Right lobe of liver (tissue), 6 donors: ENCODE results near the gene TRAPPC3. TPM values are rescaled to one million over a fixed set of nuclear protein-coding genes. Genes with fewer than 3 reads are reported as not detected.

Experiments used
- ATAC-seq, 4 donors: fragments of 200-7000 bp; cut with Tn5 transposase; one replicate each; pipeline ENCODE4 v1.9.1; 2020; ENCODE audit warnings: mild to moderate bottlenecking in 4 of 4, moderate library complexity in 4 of 4
- DNase-seq, 3 donors: peaks; one replicate each; pipeline ENCODE4 v3.0.0-alpha.2; 2020
- H3K27ac ChIP-seq, 3 donors: fragments of 200-600 bp; one replicate each; pipeline ENCODE4 v1.8.0; 2022
- H3K27me3 ChIP-seq, 2 donors: fragments of 200-600 bp; one replicate each; pipeline ENCODE4 v1.8.0; 2022
- H3K36me3 ChIP-seq, 4 donors: fragments of 200-600 bp; sonication (generic) in 1 of 4; one replicate each; pipeline versions ENCODE4 v1.5.1 to v1.8.0; 2017 to 2022; ENCODE audit warnings: control low read depth in 1 of 4
- H3K4me1 ChIP-seq, 4 donors: fragments of 200-600 bp; sonication (generic) in 1 of 4; one replicate each; pipeline versions ENCODE4 v1.5.1 to v1.8.0; 2017 to 2022; ENCODE audit warnings: control low read depth in 1 of 4
- H3K4me3 ChIP-seq, 3 donors: fragments of 200-600 bp; one replicate each; pipeline ENCODE4 v1.8.0; 2022
- H3K9me3 ChIP-seq, 4 donors: fragments of 200-600 bp; sonication (generic) in 1 of 4; one replicate each; pipeline versions ENCODE4 v1.5.1 to v1.8.0; 2017 to 2022; ENCODE audit warnings: control low read depth in 1 of 4
- CTCF ChIP-seq, 4 donors: fragments of 200-600 bp in 3 of 4; fragments of 450-650 bp in 1 of 4; IDR thresholded peaks; one replicate each; pipeline versions ENCODE4 v1.5.1 to v1.8.0; 2016 to 2022; ENCODE audit warnings: antibody characterized with exemption in 4 of 4, mild to moderate bottlenecking in 2 of 4
- POLR2A ChIP-seq: fragments of 450-650 bp; IDR thresholded peaks from one replicate; pipeline ENCODE4 v1.6.1; 2017; ENCODE audit warnings: antibody characterized with exemption, mild to moderate bottlenecking
- WGBS: methylation state at CpG from one replicate; pipeline ENCODE4 v1.1.6; 2018; ENCODE audit warnings: low coverage, low lambda C conversion rate; ENCODE audit not compliant: insufficient coverage; ENCODE audit errors: missing lambda C conversion rate; 5-methylcytosine and 5-hydroxymethylcytosine counted together
- intact Hi-C, 2 donors: fragments of 100-400 bp; cut with DNase I; formaldehyde crosslinking; loops; one replicate each; pipeline versions ENCODE4 v1.11.2 to v1.14.1; 2022
- total RNA-seq, 6 experiments: library from RNA; depleted of rRNA in 2 of 6; stranded (reverse); fragments of >200 nt in 2 of 6; fragmentation: NEBNext Ultra II Directional in 3 of 6; extraction: Animal tissue kit (Norgen Biotek cat#: 25700) in 3 of 6; gene quantifications; one replicate each; pipeline versions ENCODE4 v1.1.0 to v1.2.4, GENCODE V29; 2016 to 2023
- donor health status: DM: no; HTN: yes; CAD: no.
- donor health status: DM: no; HTN: no; CAD: no.
- donor health status: DM: no; HTN: no; CAD: no.
- donor health status: DM: no; HTN: yes; CAD: no.
- donor health status: DM: no; HTN: yes; CAD: no.

Gene TRAPPC3
- total RNA-seq, 6 experiments from 2014 or later: 26.0 to 52.4 (median 30.9) TPM

- intact Hi-C loops: no loop called here
- no peak for ATAC-seq
- Histone ChIP-seq H3K27me3 (no peaks in the 10 kb centered on the region), H3K4me1 (no peaks in the 10 kb centered on the region), H3K36me3 (no peaks in the 10 kb centered on the region), H3K27ac (no peak overlapping the region), H3K4me3 (no peak overlapping the region), H3K9me3 (no peaks in the 10 kb centered on the region)
- TF ChIP-seq POLR2A: no peak
- no peak for TF ChIP-seq CTCF (IDR thresholded peaks at IDR 0.05)
- no peak for DNase-seq
- WGBS: 100% methylated on average over 3 of the region's 3 CpGs
Measured at GRCh38 chr1:36128905-36129206, 20.4 kb downstream of the TRAPPC3 start.

- no peaks in the 10 kb centered on the region for H3K9me3 ChIP-seq
- no peaks in the 10 kb centered on the region for H3K4me1 ChIP-seq
- no peak for ATAC-seq
- no peak overlapping the region for H3K4me3 ChIP-seq
- H3K36me3 ChIP-seq: no peaks in the 10 kb centered on the region
- TF ChIP-seq CTCF (IDR thresholded peaks at IDR 0.05) (no peak), POLR2A (no peak)
- H3K27me3 ChIP-seq: no peaks in the 10 kb centered on the region
- no peak overlapping the region for H3K27ac ChIP-seq
- intact Hi-C loops: no loop called here
- 80% methylated on average over 1 of the region's 11 CpGs for whole genome bisulfite sequencing
- DNase-seq: no peak
Measured at GRCh38 chr1:36128126-36128904, 21.0 kb downstream of the TRAPPC3 start.

GRCh38 chr1:36126797-36127500 is 22.3 kb downstream of the TRAPPC3 start:
- no peaks in the 10 kb centered on the region for H3K9me3 ChIP-seq
- WGBS: 49% methylated on average over 4 of the region's 7 CpGs
- no peak overlapping the region for H3K4me3 ChIP-seq
- no peaks in the 10 kb centered on the region for H3K4me1 ChIP-seq
- H3K36me3 ChIP-seq: no peaks in the 10 kb centered on the region
- no peak for DNase-seq
- intact Hi-C loops: no loop called here
- TF ChIP-seq CTCF (IDR thresholded peaks at IDR 0.05): no peak
- TF ChIP-seq POLR2A: no peak
- ATAC-seq: no peak
- no peaks in the 10 kb centered on the region for H3K27me3 ChIP-seq
- H3K27ac ChIP-seq: no peak overlapping the region

- H3K27me3 ChIP-seq: no peaks in the 10 kb centered on the region
- TF ChIP-seq CTCF (IDR thresholded peaks at IDR 0.05) (no peak), POLR2A (no peak)
- no peak overlapping the region for H3K4me3 ChIP-seq
- 78% methylated on average over 16 of the region's 21 CpGs for WGBS
- DNase-seq (no peak), ATAC-seq (no peak)
- H3K4me1 ChIP-seq: no peaks in the 10 kb centered on the region
- intact Hi-C loops: no loop called here
- H3K36me3 ChIP-seq: no peaks in the 10 kb centered on the region
- no peak overlapping the region for H3K27ac ChIP-seq
- no peaks in the 10 kb centered on the region for H3K9me3 ChIP-seq
Measured at GRCh38 chr1:36126005-36126716, 23.1 kb downstream of the TRAPPC3 start.
